HT1080 (cell line): ENCODE results near the gene DIAPH3. TPM values are rescaled to one million over a fixed set of nuclear protein-coding genes. Genes with fewer than 3 reads are reported as not detected.

ENCODE experiments used
- DNase-seq: peaks from one replicate; pipeline ENCODE4 v3.0.0-alpha.2; 2015; ENCODE audit warnings: low read depth
- total RNA-seq: library from RNA; depleted of rRNA; stranded (reverse); fragments of >200 nt; shearing (Covaris generic); gene quantifications from 2 replicates; pipeline ENCODE4 v1.2.3, GENCODE V29; 2014

The DIAPH3 gene
- total RNA-seq, 1 experiment from 2014 or later, result 13.1 TPM

- DNase-seq, result no peak
These were observed 5.4 kb downstream of the DIAPH3 start for GRCh38 chr13:60158321-60158801.

- no peak for DNase-seq
These were observed 7.8 kb downstream of the DIAPH3 start for GRCh38 chr13:60155978-60156377.

- DNase-seq, result no peak
These were observed 10.8 kb downstream of the DIAPH3 start for GRCh38 chr13:60152904-60153303.

GRCh38 chr13:60152114-60152513 is 11.6 kb downstream of the DIAPH3 start:
- no peak for DNase-seq

- no peak for DNase-seq
These were observed 13.2 kb downstream of the DIAPH3 start for GRCh38 chr13:60150538-60150937.

GRCh38 chr13:60148918-60149317 is 14.8 kb downstream of the DIAPH3 start:
- DNase-seq, result no peak

- DNase-seq, result no peak
These were observed 16.4 kb downstream of the DIAPH3 start for GRCh38 chr13:60147361-60147760.

- no peak for DNase-seq
These were observed 17.3 kb downstream of the DIAPH3 start for GRCh38 chr13:60146471-60146870.

GRCh38 chr13:60143775-60144174 is 20.0 kb downstream of the DIAPH3 start:
- no peak for DNase-seq

- peak; percentile 39 for DNase-seq
These were observed 24.5 kb downstream of the DIAPH3 start for GRCh38 chr13:60139272-60139671.

GRCh38 chr13:60138674-60139073 is 25.1 kb downstream of the DIAPH3 start:
- DNase-seq, result no peak

- no peak for DNase-seq
These were observed 25.7 kb downstream of the DIAPH3 start for GRCh38 chr13:60137911-60138560.

GRCh38 chr13:60135344-60135743 is 28.4 kb downstream of the DIAPH3 start:
- no peak for DNase-seq

GRCh38 chr13:60134376-60134775 is 29.4 kb downstream of the DIAPH3 start:
- no peak for DNase-seq

- no peak for DNase-seq
These were observed 42.4 kb downstream of the DIAPH3 start for GRCh38 chr13:60121337-60121687.

- DNase-seq, result no peak
These were observed 43.0 kb downstream of the DIAPH3 start for GRCh38 chr13:60120617-60121336.

- no peak for DNase-seq
These were observed 44.9 kb downstream of the DIAPH3 start for GRCh38 chr13:60118696-60119400.

GRCh38 chr13:60114499-60115028 is 49.2 kb downstream of the DIAPH3 start:
- DNase-seq, result no peak

- DNase-seq, result no peak
These were observed 51.0 kb downstream of the DIAPH3 start for GRCh38 chr13:60112771-60113170.

GRCh38 chr13:60111691-60112090 is 52.0 kb downstream of the DIAPH3 start:
- DNase-seq, result no peak

- no peak for DNase-seq
These were observed 54.4 kb downstream of the DIAPH3 start for GRCh38 chr13:60109285-60109684.

GRCh38 chr13:60108589-60108988 is 55.1 kb downstream of the DIAPH3 start:
- no peak for DNase-seq
